Skin of body (tissue), 2 donors: ENCODE measurements around the gene GOSR1. TPM values are rescaled to one million over a fixed set of nuclear protein-coding genes. Genes with fewer than 3 reads are reported as not detected.
"Not testable (repeated sequence)": the region's sequence is repeated elsewhere in the genome, so short reads cannot be mapped to it uniquely, and the experiment has no call there.

Experiments used
- DNase-seq: peaks from one replicate; lab custom pipeline; 2025; lab: John Stamatoyannopoulos, UW
- total RNA-seq: library from RNA; depleted of rRNA; stranded (reverse); fragments of >200 nt; gene quantifications from one replicate; pipeline ENCODE4 v1.2.3, GENCODE V29; 2014

GOSR1 gene
- total RNA-seq, 1 donor from 2014 or later: 26.0 TPM

DNA sequence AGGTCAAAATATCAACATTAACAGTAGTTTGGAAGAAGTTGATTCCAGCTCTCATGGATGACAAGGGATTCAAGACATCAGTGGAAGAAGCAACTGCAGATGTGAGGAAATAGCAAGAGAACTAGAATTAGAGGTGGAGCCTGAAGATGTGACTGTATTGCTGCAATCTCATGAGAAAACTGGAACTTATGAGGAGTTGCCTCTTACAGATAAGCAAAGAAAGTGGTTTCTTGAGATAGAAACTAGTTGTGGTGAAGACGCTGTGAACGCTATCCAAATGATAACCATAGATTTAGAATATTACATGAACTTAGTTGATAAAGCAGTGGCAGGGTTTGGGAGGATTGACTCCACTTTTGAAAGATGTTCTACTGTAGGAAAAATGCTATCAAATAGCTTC lies 67.8 kb downstream of the GOSR1 start:
- no peak for DNase-seq

DNA sequence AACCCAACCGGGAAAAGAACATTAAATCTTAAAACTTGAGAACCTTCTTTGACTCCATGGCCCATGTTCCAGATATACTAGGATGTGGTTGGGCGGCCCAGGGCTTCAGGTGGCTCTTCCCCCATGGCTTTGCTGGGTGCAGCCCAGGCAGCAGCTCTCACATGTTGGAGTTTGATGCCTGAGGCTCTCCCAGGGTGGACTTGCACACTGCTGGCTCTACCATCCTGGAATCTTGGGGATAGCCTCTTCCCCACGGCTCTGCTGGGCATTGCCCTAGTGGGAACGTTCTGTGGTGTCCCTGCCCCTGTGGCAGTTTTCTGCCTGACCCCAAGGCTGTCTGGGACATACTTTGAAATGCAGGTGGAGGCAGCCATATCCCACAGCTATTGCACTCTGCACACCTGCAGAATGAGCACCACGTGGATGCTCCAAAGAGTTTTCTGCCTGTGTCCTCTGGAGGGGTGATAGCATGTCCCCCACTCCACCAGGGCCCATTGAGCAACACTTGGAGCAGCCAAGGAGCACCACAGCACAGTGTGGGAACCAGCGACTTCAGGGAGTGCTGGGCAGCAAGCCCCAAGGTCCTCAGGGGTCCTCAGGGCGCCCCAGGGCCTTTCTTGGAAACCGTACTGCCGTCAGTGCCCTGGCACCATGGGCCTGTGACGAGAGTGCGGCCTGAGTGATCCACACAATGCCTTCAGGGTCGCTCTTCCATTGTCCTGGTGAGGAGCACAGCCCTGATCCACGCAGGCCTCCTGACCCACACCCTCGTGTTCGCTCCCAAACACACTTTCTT lies 70.8 kb downstream of the GOSR1 start:
- DNase-seq: no peak

- not testable (repeated sequence) for DNase-seq
These were observed 72.0 kb downstream of the GOSR1 start for GRCh38 chr17:30549181-30549580.

DNA sequence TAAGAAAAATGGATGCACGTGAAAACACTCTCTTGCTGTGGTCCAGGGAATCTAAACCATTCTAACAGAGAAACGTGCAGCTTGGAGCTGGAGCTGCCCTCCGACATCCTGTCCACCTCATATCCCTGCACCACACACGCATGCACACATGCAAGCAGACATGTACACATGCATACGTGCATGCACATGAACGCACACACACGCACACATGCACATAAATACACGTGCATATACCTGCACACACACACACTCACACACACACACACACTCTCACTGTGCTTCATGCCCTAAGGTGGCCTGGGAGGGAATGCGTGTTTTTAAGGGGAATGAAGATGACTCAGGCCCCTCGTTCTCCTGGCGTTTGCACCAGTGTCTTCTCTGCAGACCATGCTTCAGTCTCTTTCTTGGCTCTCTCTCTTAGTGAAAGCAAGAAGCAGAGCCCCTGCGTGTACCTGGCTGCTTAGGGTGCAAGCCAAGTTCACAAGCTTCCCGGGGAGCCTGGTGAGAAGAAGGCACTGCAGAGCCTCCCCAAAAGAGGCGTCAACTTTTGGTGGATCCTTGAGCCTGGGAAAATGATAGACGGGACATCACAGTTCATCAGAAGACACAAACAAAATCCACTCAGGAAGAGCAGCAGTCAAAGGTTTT lies 72.8 kb downstream of the GOSR1 start:
- no peak for DNase-seq

- DNase-seq: no peak
These were observed 73.5 kb downstream of the GOSR1 start for GRCh38 chr17:30550512-30551273.

DNA sequence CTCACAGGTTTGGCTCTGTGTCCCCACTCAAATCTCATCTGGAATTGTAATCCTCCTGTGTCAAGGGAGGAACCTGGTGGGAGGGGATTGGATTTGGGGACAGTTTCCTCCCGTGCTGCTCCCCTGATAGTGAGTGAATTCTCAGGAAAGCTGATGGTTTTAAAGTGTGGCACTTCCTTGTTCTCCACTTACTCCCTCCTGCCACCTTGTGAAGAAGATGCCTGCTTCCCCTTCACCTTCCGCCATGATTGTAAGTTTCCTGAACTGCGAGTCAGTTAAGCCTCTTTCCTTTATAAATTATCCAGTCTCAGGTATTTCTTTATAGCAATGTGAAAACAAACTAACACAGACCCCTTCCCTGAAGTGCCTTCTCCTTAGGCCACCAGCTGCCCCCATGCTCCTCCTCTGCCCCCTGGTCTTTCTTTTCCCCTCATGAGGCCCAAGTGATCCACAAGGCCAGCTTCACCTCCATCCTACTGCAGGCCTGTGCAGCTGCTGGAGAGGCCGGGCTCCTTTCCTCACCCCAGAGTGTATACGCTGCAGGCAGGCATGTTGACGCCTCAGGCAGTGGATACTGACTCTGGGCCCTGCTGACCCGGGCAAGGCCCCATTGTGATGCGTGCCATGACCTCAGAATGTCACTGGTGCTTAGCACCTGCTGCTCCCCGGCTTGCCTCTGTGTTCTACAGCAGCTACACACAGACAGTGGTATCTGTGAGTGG lies 74.2 kb downstream of the GOSR1 start:
- not testable (repeated sequence) for DNase-seq

DNA sequence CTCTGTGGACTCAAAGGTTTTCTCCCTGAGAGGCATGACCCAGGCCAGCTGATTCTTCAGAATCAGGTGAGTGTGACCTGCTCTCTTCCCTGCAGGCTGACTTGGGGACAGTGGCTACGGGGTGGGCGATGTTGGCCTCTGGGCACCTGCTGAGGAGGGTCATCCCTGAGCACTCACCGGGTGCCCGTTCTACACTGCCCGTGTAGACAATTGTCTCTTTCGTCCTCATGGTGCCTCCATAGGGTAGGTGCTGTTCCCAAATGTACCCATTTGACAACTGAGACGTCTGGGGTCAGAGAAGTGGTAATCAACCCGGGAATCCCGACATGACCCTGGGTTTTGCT lies 74.8 kb downstream of the GOSR1 start:
- DNase-seq: no peak

GRCh38 chr17:30552994-30553566 lies 75.9 kb downstream of the GOSR1 start:
- DNase-seq: no peak

DNA sequence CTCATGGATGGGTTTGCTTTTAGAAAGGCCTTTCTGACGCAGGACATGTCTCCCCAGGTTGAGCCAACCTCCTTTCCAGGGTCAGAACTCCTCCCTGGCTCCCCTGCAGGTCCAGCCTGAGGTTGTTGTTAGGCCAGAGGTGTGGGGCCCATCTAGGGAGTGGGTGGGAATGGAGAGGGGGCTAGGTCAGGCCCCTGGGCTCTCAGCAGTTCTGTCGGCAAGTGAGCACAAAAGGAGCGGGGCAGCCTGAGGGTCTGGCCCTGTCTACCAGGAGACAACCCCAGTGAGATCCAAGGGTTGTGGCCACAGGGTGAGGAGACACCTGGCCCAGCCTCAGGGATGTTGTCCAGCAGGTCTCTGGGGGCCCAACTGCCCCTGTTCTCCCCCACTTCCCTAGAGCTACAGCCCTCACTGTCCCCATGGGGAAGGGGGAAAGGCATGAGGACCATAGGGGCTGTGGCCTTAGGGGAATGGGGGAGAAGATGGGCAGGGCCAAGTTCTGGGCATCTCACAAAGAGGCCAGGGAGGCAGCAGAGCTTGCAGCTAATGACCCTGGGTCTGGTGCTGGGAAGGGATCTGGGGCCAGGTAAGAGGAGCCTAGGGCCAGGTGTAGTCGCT lies 76.7 kb downstream of the GOSR1 start:
- DNase-seq: not testable (repeated sequence)

GRCh38 chr17:30554839-30555751 lies 77.9 kb downstream of the GOSR1 start:
- DNase-seq: no peak

DNA sequence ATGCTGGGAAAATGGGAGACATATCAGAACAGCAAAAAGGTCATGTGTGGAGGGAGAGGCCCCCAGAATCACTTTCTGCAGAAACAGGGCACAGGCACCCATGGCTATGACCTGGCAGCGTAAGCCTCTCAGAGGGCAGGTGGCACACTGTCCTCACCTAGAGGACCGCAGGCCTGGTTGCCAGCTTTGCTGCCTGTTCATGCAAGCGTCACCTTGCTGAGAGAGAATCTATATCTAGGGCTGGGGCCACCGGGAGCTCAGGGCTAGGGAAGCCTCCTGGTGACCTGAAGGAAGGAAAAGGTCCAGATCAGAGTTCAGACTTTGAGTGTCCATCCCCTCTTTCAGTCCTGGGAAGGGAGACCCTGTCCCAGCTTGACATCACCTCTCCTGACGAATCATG lies 78.7 kb downstream of the GOSR1 start:
- no peak for DNase-seq

DNA sequence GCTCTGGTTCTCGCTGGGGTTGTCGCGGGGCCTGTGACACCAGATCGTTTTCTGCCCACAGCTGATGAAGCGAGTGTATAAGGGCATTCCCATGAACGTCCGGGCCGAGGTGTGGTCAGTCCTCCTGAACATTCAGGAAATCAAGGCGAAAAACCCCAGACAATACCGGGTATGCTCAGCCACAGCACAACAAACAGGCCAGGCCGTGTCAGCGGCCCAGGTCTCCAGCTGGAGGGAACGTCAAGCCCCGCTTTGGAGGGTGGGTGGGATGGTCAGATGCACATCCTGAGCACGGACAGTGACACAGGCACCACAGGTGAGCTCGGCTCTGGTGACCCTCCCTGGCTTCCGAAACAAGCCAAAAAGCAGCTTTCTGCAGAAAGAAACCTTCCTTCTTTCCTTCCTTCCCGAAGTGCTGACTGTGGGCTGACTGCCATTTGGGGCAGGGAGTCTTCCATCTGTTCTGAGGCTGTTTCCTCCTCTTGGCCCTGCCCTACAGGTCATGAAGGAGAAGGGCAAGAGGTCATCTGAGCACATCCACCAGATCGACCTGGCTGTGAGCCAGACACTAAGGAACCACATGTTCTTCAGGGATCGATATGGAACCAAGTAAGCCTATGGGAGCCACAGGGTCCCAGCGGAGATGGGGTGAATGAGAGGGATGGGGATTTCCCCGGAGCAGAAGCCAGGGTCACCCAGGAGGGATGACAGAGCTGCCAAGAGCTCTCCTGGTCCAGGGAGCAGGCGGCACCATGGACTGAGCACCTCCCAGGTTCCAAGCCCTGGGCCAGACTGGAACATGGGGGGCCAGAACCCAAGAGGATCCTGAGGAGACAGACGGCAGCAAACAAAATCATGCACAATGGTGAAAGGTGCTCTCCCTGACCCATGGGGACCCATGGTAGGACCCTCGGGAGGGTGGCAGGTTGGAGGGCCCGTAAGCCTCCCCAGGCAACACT lies 79.4 kb downstream of the GOSR1 start:
- DNase-seq: no peak

DNA sequence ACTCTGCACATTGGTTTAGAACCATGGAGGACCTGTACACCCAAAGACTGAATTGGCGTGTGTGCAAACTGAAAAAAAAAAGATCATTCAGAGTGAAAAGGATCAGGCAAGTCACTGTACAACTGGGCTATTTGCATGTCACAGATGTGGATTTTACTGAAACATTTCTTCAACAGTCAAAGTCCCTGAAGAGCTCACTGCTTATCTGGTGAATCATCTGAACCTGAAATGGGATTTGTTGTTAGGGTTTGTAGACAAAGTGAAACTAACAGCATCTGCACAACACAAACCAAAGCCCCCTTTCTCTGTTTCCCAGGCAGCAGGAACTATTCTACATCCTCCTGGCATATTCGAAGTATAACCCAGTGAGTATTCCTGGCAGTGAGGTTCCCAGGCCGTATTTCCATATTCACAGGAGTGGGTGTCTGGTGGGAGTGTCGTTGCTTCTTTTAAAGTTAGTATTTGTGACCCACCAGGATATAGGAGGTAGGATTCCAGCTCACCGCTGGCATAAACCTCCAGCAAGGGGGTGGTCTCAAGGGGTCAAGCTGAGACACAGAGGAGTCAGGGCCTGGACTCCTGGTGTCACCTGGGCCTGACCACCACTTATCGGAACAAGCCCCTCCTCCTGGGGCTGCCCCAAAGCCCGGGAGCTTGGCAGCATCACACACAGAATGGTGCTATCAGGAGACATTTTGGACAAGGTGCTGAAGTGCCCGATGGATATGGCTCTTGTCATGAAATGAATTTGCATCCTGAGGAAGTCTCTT lies 80.9 kb downstream of the GOSR1 start:
- DNase-seq: no peak

- no peak for DNase-seq
These were observed 81.7 kb downstream of the GOSR1 start for GRCh38 chr17:30558686-30559545.

DNA sequence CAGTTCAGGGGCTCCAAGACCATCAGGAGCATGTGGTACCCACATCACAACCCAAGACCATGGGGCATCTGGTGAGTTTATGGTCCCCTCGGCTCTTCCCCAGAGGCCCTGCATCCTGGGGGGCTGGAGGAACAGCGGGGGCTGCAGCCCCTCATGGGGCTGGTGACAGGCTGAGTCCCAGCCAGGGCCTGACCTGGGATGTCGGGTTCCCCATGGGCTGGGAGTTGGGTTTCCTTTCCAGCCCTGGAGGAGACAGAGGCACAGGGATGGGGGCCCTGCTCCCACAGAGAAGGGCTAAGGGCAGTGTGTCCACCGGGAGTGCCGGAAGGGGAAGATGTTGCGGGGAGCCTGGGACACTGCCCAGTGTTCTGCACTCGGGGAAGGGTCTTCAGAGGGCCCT lies 82.4 kb downstream of the GOSR1 start:
- DNase-seq: no peak

DNA sequence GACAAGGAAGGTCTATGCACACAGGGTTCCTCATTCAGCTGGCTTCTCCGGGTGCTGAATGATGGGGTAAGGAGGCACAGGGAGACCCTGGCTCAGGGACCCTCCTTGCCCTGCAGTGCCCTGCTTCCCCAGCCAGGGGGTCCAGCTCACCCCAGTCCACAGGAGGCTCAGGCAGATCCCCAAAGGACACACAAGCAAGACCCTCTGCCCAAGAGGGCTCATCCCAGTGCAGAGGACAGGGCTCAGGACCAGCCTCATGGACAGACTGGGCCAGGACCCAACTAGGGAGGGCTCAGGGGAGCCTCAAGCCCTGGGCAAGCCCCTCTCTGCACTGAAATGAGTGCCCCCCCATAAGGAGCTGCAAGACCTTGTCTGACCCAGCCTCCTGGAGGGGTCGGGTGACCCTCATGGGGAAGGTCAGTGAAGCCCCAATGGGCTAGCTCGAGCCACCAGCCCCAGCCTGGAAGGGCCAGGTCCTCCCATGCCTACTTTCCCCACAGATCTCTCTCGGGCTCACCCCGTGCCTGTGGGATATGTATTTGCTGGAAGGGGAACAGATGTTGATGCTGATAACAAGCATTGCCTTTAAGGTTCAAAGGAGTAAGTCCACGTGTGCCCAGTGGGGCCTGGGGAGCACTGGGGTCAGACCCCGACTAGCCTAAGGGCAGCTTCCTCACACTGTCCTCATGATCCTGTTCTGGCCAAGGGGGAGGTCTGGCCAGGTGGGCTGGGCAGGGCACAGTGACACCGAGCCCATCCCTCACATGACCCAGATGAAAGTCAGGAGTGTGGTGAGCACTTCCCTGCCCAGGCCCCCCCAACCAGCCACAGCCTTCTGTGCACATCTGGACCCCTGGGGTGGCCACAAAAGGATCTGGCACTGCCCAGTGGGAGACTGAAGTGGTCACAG lies 83.2 kb downstream of the GOSR1 start:
- DNase-seq: not testable (repeated sequence)
